ENCODE data around the gene KRT39.

DNA sequence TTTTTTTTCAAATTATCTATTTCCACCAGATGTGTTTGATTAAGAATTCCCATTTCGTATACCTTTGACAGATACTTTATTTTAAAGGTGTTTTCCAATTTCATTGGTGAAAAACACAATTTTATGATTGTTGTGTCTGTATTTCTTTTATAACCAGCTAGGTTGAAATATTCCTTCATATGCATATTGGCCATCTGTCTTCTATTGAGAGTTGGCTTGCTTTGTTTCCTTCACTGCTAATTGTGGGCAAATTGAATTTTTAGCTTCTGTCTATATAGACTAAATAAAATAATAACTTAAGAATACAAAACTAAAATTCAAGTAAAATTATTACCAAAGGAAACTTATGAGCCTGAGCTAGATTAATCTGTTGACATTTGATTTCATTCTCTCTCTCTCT, 28.4 kb upstream of the KRT39 start:
- no peak for TF ChIP-seq POLR2AphosphoS5 (IDR thresholded peaks at IDR 0.05; ENCODE audit: low read depth)
- TF ChIP-seq, protein P1, sequence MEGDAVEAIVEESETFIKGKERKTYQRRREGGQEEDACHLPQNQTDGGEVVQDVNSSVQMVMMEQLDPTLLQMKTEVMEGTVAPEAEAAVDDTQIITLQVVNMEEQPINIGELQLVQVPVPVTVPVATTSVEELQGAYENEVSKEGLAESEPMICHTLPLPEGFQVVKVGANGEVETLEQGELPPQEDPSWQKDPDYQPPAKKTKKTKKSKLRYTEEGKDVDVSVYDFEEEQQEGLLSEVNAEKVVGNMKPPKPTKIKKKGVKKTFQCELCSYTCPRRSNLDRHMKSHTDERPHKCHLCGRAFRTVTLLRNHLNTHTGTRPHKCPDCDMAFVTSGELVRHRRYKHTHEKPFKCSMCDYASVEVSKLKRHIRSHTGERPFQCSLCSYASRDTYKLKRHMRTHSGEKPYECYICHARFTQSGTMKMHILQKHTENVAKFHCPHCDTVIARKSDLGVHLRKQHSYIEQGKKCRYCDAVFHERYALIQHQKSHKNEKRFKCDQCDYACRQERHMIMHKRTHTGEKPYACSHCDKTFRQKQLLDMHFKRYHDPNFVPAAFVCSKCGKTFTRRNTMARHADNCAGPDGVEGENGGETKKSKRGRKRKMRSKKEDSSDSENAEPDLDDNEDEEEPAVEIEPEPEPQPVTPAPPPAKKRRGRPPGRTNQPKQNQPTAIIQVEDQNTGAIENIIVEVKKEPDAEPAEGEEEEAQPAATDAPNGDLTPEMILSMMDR (conservative IDR thresholded peaks at IDR 0.05; ENCODE audit: low read depth in 2 of 2): no peak

Data from GM23338 (cell line).